ENCODE measurements around the gene RARA.
"Not testable (repeated sequence)": the region's sequence is repeated elsewhere in the genome, so short reads cannot be mapped to it uniquely, and the experiment has no call there.

RARA gene

DNA sequence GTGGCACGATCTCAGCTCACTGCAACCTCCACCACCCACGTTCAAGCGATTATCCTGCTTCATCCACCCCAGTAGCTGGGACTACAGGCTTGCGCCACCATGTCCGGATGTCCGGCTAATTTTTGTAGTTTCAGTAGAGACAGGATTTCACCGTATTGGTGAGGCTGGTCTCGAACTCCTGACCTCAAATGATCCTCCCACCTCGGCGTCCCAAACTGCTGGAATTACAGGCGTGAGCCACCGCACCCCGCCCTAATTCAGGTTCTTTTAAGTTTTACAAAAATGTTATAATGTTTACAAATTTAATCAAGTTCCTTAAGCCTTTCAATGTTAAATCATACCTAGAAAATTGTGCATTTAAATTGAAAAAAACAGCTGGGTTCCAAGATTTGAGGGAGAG is 68.9 kb downstream of the RARA start:
- DNase-seq: no peak
- in situ Hi-C loops (cut with HindIII; ENCODE audit: low pct_ligation_motif_present, low pct_unique_long_range_greater_than_20kb, low sequenced_read_pairs): no loop called here

DNA sequence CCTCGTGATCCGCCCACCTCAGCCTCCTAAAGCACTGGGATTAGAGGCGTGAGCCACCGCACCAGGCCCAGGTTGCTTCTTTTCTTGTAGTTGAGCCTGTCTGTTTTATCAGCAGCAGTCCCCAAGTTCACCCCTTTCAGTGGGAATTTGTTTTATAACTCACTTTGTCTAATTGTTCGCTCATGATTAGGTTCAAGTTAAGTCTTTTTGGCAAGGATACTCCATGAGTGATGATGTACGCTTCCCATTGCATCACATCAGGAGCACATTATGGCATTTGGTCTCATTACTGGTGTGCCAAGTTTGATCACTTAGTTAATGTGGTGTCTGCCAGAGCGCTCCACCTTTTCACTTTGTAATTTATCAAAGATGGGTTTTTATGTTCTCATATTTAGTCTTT is 70.0 kb downstream of the RARA start:
- in situ Hi-C loops (cut with HindIII; ENCODE audit: low pct_ligation_motif_present, low pct_unique_long_range_greater_than_20kb, low sequenced_read_pairs): no loop called here
- DNase-seq: no peak

DNA sequence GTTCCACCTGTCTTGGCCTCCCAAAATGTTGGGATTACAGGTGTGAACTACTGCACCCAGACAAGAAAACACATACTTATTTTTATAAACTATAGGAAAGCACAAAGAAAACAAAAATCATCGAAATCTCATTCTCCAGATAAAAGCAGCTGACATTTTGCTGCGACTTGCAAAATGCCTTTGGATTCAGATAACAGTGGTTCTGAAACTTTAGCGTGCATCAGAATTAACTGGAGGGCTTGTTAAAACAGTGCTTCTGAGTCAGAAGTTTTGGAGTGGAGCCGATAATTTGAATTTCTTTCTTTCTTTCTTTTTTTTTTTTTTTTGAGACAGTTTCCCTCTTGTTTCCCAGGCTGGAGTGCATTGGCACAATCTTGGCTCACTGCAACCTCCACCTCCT is 73.3 kb downstream of the RARA start:
- in situ Hi-C loops (cut with HindIII; ENCODE audit: low pct_ligation_motif_present, low pct_unique_long_range_greater_than_20kb, low sequenced_read_pairs): no loop called here
- no peak for DNase-seq

DNA sequence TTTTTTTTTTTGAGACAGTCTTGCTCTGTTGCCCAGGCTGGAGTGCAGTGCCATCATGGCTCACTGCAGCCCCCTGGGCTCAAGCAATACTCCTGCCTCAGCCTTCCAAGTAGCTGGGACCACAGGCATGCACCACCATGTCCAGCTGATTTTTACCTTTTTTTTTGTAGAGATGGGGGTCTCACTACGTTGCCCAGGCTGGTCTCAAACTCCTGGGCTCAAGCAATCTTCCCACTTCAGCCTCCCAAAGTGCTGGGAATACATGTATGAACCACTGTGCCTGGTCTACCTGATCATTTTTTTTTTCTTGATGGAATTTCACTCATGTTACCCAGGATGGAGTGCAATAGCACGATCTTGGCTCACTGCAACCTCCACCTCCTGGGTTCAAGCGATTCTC is 77.6 kb downstream of the RARA start:
- DNase-seq; in situ Hi-C loops (cut with HindIII; ENCODE audit: low pct_ligation_motif_present, low pct_unique_long_range_greater_than_20kb, low sequenced_read_pairs): not testable (repeated sequence)

DNA sequence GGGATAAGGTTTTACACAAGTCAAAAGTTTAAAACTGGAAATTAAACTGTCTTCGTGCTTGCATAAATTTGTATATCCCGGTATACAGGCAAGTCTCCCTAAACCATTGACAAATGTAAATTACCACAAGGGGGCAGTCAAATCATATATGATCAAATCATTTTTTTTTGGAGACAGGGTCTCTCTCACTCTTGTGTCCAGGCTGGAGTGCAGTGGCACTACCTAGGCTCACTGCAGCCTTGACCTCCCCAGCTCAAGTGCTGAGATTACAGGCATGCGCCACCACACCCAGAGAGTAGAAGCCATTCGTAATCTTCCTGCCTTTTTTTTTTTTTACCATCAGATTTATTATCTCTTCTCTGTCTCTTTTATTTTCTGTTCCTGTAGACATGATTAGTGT is 90.2 kb downstream of the RARA start:
- in situ Hi-C loops (cut with HindIII; ENCODE audit: low pct_ligation_motif_present, low pct_unique_long_range_greater_than_20kb, low sequenced_read_pairs): no loop called here

DNA sequence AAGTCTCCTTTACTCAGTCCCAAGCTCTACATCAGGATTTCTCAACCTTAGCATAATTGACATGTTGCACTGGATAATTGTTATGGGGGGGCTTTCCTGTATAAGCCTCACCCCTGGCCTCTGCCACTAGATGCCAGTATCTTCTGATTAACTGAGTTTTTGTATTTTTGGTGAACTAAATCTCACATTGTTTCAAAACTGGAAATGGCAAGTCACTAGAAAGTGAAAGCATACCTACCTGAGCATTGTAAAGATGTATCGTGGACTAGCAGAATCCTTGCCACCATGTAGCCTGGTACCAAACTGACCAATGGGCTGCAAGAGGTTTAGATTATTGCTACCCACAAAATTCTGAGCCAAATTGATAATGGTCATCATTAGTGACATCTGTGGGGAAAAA is 93.7 kb downstream of the RARA start:
- in situ Hi-C loops (cut with HindIII; ENCODE audit: low pct_ligation_motif_present, low pct_unique_long_range_greater_than_20kb, low sequenced_read_pairs): no loop called here
- no peak for DNase-seq

More for the DNA sequence above, 90.2 kb downstream of the RARA start:
- peak; percentile 78 for DNase-seq

DNA sequence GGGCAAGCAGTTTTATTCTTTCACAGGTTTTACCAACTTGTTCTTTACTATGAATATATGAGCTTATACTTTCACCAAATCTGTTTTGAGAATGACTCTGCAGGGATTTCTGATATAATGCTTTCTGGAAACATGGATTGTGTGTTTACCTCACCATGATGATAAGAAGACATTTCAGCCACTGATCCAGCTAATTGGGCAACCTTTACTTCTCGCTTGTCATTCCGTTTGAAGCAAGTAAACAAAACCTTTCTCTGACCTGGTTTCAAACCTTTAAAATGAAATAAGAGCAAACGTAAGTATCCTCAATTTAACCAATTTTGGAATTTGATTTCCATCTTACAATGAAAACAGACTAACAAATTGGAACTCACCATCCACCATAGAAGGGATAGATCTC is 95.0 kb downstream of the RARA start:
- in situ Hi-C loops (cut with HindIII; ENCODE audit: low pct_ligation_motif_present, low pct_unique_long_range_greater_than_20kb, low sequenced_read_pairs): no loop called here
- no peak for DNase-seq
